Heart right ventricle (tissue), 16 donors: ENCODE results near the gene NIT2. TPM values are rescaled to one million over a fixed set of nuclear protein-coding genes. Genes with fewer than 3 reads are reported as not detected.
"Not testable (repeated sequence)": the region's sequence is repeated elsewhere in the genome, so short reads cannot be mapped to it uniquely, and the experiment has no call there.

ENCODE experiments used
- ATAC-seq, 8 donors: fragments of 200-7000 bp; cut with Tn5 transposase; one replicate each; pipeline ENCODE4 v1.9.1; 2020; ENCODE audit warnings: mild to moderate bottlenecking in 8 of 8, moderate library complexity in 8 of 8, moderate number of reproducible peaks in 1 of 8
- DNase-seq, 2 donors: peaks; one replicate each; pipeline ENCODE4 v3.0.0-alpha.2; 2020
- H3K27ac ChIP-seq, 10 donors: fragments of 200-600 bp; sonication (generic) in 2 of 10; one replicate each; pipeline versions ENCODE4 v1.5.0 to v1.8.0; 2020 to 2022; ENCODE audit warnings: mild to moderate bottlenecking in 3 of 10
- H3K27me3 ChIP-seq, 7 donors: fragments of 200-600 bp; one replicate each; pipeline ENCODE4 v1.8.0; 2021 to 2022; ENCODE audit warnings: mild to moderate bottlenecking in 2 of 7
- H3K36me3 ChIP-seq, 9 donors: fragments of 200-600 bp; sonication (generic) in 1 of 9; one replicate each; pipeline versions ENCODE4 v1.5.0 to v1.8.0; 2020 to 2022; ENCODE audit warnings: mild to moderate bottlenecking in 2 of 9
- H3K4me1 ChIP-seq, 9 donors: fragments of 200-600 bp; sonication (generic) in 1 of 9; one replicate each; pipeline versions ENCODE4 v1.5.0 to v1.8.0; 2020 to 2022; ENCODE audit warnings: mild to moderate bottlenecking in 4 of 9
- H3K4me3 ChIP-seq, 10 donors: fragments of 200-600 bp; sonication (generic) in 2 of 10; one replicate each; pipeline versions ENCODE4 v1.5.0 to v1.8.0; 2020 to 2022; ENCODE audit warnings: mild to moderate bottlenecking in 7 of 10, moderate library complexity in 2 of 10
- H3K9me3 ChIP-seq, 11 donors: fragments of 200-600 bp in 10 of 11; sonication (generic) in 2 of 11; one replicate each; pipeline versions ENCODE4 v1.5.0 to v1.8.0; 2013 to 2022; ENCODE audit warnings: mild to moderate bottlenecking in 2 of 11, control low read depth in 1 of 11, moderate library complexity in 1 of 11
- CTCF ChIP-seq, 9 donors: fragments of 200-600 bp; sonication (generic) in 2 of 9; IDR thresholded peaks; one replicate each; pipeline versions ENCODE4 v1.5.0 to v1.8.0; 2021 to 2022; ENCODE audit warnings: antibody characterized with exemption in 9 of 9, mild to moderate bottlenecking in 5 of 9, moderate library complexity in 1 of 9
- WGBS, 2 donors: extraction: QIAGEN DNeasy Blood & Tissue Kit; methylation state at CpG; one replicate each; pipeline ENCODE4 v1.1.7; 2013; ENCODE audit warnings: inconsistent platforms in 1 of 2; 5-methylcytosine and 5-hydroxymethylcytosine counted together
- intact Hi-C, 10 donors: fragments of 100-400 bp; cut with DNase I; formaldehyde crosslinking; loops; one replicate each; pipeline versions ENCODE4 v1.11.1 to v1.14.2; 2022
- polyA plus RNA-seq, 2 donors: library from polyadenylated mRNA; stranded (reverse); fragments of 200-250 nt; gene quantifications; one replicate each; pipeline ENCODE4 v1.2.3, GENCODE V29; 2013
- total RNA-seq, 10 donors: library from RNA; stranded (reverse); fragmentation: NEBNext Ultra II Directional in 3 of 10; extraction: Animal tissue kit (Norgen Biotek cat#: 25700) in 3 of 10; gene quantifications; one replicate each; pipeline versions ENCODE4 v1.2.1 to v1.2.4, GENCODE V29; 2021 to 2023
- donor health status: Arrhythmogenic right ventricular cardiomyopathy.
- donor health status: ischemic (EF 13 %, LVEDD 7.1; RV severe dilation, severe dysfunction).
- donor health status: healthy with polysubstance abuse.
- donor health status: DM: no; HTN: yes; CAD: no.
- donor health status: DM: no; HTN: no; CAD: no.
- donor health status: ischemic (EF 25% LVEDD 6.9; RV normal size, moderate dysfunction).
- donor health status: ischemic (EF 25% LVEDD 5.7; RV mildly dilated, moderate dysfunction).
- donor health status: healthy.
- donor health status: DM: yes; HTN: yes; CAD: no.
- donor health status: Ischemic cardiomyopathy.
- donor health status: ischemic (EF 35%, LVEDD 5.7; RV mildly dilated, moderate dysfunction).
- donor health status: nonischemic (EF 11% LVEDD 7.7; RV severe dilation, severe dysfunction).
- donor health status: DM: yes; HTN: yes; CAD: no.
- donor health status: PGD.
- donor health status: ischemic (EF 29% LVEDD 5.4; RV normal size, mild dysfunction).
- donor health status: nonischemic (EF 23%, LVEDD 6.1; RV moderate dilation, normal function).

Gene NIT2
- total and polyA plus RNA-seq, 12 donors = 14.7 to 56.7 (median 44.0) TPM

GRCh38 chr3:100324044-100324443 is 10.5 kb upstream of the NIT2 start:
- intact Hi-C loops = no loop called here
- H3K4me1 ChIP-seq = no peaks in the 10 kb centered on the region
- ATAC-seq = no peak
- no peak overlapping the region for H3K4me3 ChIP-seq
- no peak for TF ChIP-seq CTCF (IDR thresholded peaks at IDR 0.05)
- no peaks in the 10 kb centered on the region for H3K27me3 ChIP-seq
- H3K36me3 ChIP-seq = peaks cover 0 to 94% (median 17%) of the 10 kb centered on the region in 9 donors
- peaks cover 0 to 5% (median 0%) of the 10 kb centered on the region in 11 donors for H3K9me3 ChIP-seq
- DNase-seq = no peak
- H3K27ac ChIP-seq = no peak overlapping the region

GRCh38 chr3:100325827-100326226 is 8.7 kb upstream of the NIT2 start:
- no peak for TF ChIP-seq CTCF (IDR thresholded peaks at IDR 0.05)
- Histone ChIP-seq H3K4me1 (no peaks in the 10 kb centered on the region), H3K27ac (no peak overlapping the region), H3K27me3 (no peaks in the 10 kb centered on the region), H3K36me3 (peaks cover 0 to 77% (median 10%) of the 10 kb centered on the region in 9 donors), H3K9me3 (peaks cover 0 to 5% (median 0%) of the 10 kb centered on the region in 11 donors), H3K4me3 (no peak overlapping the region)
- intact Hi-C loops = no loop called here
- DNase-seq (no peak), ATAC-seq (no peak)

DNA sequence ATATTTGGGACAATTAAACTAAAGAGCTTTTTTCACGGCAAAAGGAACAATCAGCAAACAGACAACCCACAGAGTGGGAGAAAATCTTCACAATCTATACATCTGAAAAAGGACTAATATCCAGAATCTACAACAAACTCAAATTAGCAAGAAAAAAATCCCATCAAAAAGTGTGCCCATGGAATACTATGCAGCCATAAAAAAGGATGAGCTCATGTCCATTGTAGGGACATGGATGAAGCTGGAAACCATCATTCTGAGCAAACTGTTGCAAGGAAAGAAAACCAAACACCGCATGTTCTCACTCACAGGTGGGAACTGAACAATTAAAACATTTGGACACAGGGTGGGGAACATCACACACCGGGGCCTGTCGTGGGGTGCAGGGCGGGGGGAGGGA is 7.2 kb upstream of the NIT2 start:
- peaks cover 0 to 61% (median 10%) of the 10 kb centered on the region in 9 donors for H3K36me3 ChIP-seq
- 98 to 99% methylated on average over 5 of the region's 5 CpGs for WGBS, 2 donors
- H3K27me3 ChIP-seq, H3K9me3 ChIP-seq, DNase-seq, H3K27ac ChIP-seq, intact Hi-C loops, H3K4me1 ChIP-seq, H3K4me3 ChIP-seq, ATAC-seq: not testable (repeated sequence)

DNA sequence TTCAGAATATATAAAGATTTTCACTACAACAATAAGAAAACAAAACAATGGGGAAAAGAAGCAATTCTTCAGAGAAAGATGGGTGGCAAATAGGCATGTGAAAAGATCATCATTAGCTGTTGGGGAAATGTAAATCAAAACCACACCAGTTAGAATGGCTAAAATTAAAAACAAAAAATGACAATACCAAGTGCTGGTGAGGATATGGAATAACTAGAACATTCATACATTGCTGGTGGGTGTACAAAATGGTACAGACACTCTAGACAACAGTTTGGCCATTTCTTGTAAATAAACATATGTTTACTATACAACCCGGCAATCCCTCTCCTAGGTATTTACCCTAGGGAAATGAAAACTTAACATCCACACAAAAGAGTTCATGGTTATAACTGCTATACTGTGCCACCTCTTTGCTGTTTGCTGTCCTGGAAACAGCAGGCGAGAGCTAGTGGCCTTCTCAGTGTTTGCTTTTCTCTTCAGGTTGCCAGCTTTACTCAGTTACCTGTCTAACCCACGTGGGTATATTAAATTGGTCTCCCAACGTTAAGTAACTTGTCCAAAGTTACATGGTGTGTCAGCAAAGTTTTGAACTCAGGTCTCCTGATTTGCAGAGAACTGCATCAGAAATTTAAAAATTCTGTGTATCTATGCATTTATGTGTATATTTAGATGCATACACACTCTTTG is 4.6 kb upstream of the NIT2 start:
- peaks cover 0 to 5% (median 0%) of the 10 kb centered on the region in 11 donors for H3K9me3 ChIP-seq
- intact Hi-C loops = loop anchor here in 2 of 10 donors (5.0 to 10.0 kb wide), 3 partner anchors 65 to 165 kb away; partner anchors contain the start of genes LNP1 (in 1 of the 2), TBC1D23 (in 1 of the 2), TMEM45A (in 1 of the 2) and TOMM70 (in 1 of the 2)
- H3K36me3 ChIP-seq = peaks cover 0 to 35% (median 0%) of the 10 kb centered on the region in 9 donors
- DNase-seq (no peak), ATAC-seq (no peak)
- no peaks in the 10 kb centered on the region for H3K27me3 ChIP-seq
- no peak overlapping the region for H3K27ac ChIP-seq
- peaks cover 0 to 8% (median 0%) of the 10 kb centered on the region in 9 donors for H3K4me1 ChIP-seq
- TF ChIP-seq CTCF (IDR thresholded peaks at IDR 0.05) = no peak
- no peak overlapping the region for H3K4me3 ChIP-seq
- WGBS, 2 donors = 86 to 87% methylated on average over 4 of the region's 4 CpGs

- WGBS, 2 donors = 86 to 90% methylated on average over 5 of the region's 5 CpGs
- no peak for TF ChIP-seq CTCF (IDR thresholded peaks at IDR 0.05)
These were observed 3.9 kb upstream of the NIT2 start for GRCh38 chr3:100330651-100331050.

More at GRCh38 chr3:100330651-100331050, 3.9 kb upstream of the NIT2 start:
- Histone ChIP-seq H3K4me3 (no peak overlapping the region), H3K27ac (no peak overlapping the region), H3K36me3 (peaks cover 0 to 28% (median 0%) of the 10 kb centered on the region in 9 donors), H3K4me1 (peaks cover 0 to 15% (median 5%) of the 10 kb centered on the region in 9 donors), H3K27me3 (no peaks in the 10 kb centered on the region), H3K9me3 (peaks cover 0 to 5% (median 0%) of the 10 kb centered on the region in 11 donors)
- ATAC-seq = no peak
- intact Hi-C loops = loop anchor here in 2 of 10 donors (5.0 to 10.0 kb wide), 3 partner anchors 66 to 164 kb away; partner anchors contain the start of genes LNP1 (in 1 of the 2), TBC1D23 (in 1 of the 2), TMEM45A (in 1 of the 2) and TOMM70 (in 1 of the 2)
- DNase-seq = no peak
